ENCODE results near the gene SLC2A4RG. TPM values are rescaled to one million over a fixed set of nuclear protein-coding genes. Genes with fewer than 3 reads are reported as not detected.

Gene SLC2A4RG
- total and polyA plus RNA-seq, 2 of the 13 experiments (the other 11 are each of a cell fraction or from before 2014, with no cell fraction given): 91.4 to 95.9 TPM

GRCh38 chr20:63707558-63708300 lies 31.8 kb upstream of the SLC2A4RG start, which contains the start of the genes ARFRP1 and ZGPAT (continued):
- peak; percentile 98 for TF ChIP-seq ZIK1 (CRISPR knock-in tag; IDR thresholded peaks at IDR 0.05; ENCODE audit: borderline replicate concordance, low read depth)
- no peak; the same call in 1 of the 2 replicates for TF ChIP-seq AKAP8 (CRISPR knock-in tag; IDR thresholded peaks at IDR 0.05)
- TF ChIP-seq ZNF562 (CRISPR knock-in tag; IDR thresholded peaks at IDR 0.05; ENCODE audit: borderline replicate concordance): no peak; the same call in 1 of the 2 replicates
- TF ChIP-seq ZNF780A (CRISPR knock-in tag; IDR thresholded peaks at IDR 0.05): no peak
- TF ChIP-seq ARID2 (CRISPR knock-in tag; IDR thresholded peaks at IDR 0.05; ENCODE audit: borderline replicate concordance): peak; percentile 97
- no peak; the same call in 1 of the 2 replicates for TF ChIP-seq ZFP36L1 (CRISPR knock-in tag; IDR thresholded peaks at IDR 0.05)
- TF ChIP-seq POLR2G (IDR thresholded peaks at IDR 0.05; ENCODE audit: low read depth, low read length): peak; percentile 93
- 0 out of 2 replicates have a peak, but pooled peaks have one; percentile 80 for TF ChIP-seq ZNF549 (CRISPR knock-in tag; IDR thresholded peaks at IDR 0.05)
- peak; percentile 86 for TF ChIP-seq ZNF253 (CRISPR knock-in tag; IDR thresholded peaks at IDR 0.05; ENCODE audit: borderline replicate concordance)
- TF ChIP-seq ZNF224 (CRISPR knock-in tag; IDR thresholded peaks at IDR 0.05): 0 out of 2 replicates have a peak, but pooled peaks have one; percentile 24
- peak; percentile 96 for TF ChIP-seq ATF7-NPFF (CRISPR knock-in tag; IDR thresholded peaks at IDR 0.05; ENCODE audit: low read depth)

Measured in HepG2 (cell line).